Limb (tissue), 2 donors: ENCODE measurements around the gene RBM46.

ENCODE experiments used
- DNase-seq, 2 donors: peaks; one replicate each; pipeline ENCODE4 v3.0.0-alpha.2; 2016; ENCODE audit errors: extremely low spot score in 2 of 2

The RBM46 gene, protein sequence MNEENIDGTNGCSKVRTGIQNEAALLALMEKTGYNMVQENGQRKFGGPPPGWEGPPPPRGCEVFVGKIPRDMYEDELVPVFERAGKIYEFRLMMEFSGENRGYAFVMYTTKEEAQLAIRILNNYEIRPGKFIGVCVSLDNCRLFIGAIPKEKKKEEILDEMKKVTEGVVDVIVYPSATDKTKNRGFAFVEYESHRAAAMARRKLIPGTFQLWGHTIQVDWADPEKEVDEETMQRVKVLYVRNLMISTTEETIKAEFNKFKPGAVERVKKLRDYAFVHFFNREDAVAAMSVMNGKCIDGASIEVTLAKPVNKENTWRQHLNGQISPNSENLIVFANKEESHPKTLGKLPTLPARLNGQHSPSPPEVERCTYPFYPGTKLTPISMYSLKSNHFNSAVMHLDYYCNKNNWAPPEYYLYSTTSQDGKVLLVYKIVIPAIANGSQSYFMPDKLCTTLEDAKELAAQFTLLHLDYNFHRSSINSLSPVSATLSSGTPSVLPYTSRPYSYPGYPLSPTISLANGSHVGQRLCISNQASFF

GRCh38 chr4:154781126-154781982, at the start of gene RBM46:
TSS of gene RBM46 (plus strand) at chr4:154781272. CDS start at chr4:154796753, 15,481 bp downstream.
- no peak for DNase-seq

DNA sequence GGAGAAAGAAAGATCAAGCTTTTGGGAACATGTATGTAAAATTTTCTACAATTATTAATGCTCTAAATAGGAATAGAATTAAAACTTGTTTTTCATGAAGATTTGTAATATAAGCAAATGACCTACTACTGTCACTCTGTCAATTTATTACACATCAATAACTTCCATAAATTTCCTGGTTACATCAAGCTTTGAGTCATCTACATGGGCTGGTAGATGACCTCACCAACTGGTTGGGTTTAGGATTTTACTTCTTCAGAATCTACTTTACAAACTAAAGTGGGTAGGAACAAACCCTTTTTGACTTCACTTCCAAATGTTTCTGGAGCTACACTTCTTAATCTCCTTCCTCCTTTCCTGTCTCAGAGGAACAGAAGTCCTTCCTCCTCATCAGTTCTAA, 49.3 kb upstream of the RBM46 start:
- DNase-seq = no peak

DNA sequence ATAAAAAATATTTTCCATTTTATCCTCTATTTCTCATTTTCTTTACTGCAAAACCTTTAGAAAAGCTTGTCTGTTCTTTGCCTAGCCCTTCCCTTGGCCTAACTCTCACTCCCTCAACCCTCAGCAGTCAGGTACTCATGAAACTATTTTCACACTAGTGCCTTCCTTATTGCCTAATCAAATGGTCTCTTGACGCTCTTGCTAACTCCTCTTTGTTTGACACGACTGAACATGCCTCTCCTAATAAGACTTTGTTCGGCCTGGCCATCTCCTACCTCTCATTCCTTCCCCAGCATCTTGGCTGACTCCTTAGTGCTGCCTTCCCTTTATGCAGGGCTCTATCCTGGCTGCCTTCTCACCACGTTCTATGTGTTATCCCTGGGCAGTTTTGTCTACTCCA, 48.4 kb upstream of the RBM46 start:
- no peak for DNase-seq

GRCh38 chr4:154736770-154737169, 44.3 kb upstream of the RBM46 start:
- DNase-seq = no peak

GRCh38 chr4:154738426-154738825, 42.6 kb upstream of the RBM46 start:
- DNase-seq = no peak

DNA sequence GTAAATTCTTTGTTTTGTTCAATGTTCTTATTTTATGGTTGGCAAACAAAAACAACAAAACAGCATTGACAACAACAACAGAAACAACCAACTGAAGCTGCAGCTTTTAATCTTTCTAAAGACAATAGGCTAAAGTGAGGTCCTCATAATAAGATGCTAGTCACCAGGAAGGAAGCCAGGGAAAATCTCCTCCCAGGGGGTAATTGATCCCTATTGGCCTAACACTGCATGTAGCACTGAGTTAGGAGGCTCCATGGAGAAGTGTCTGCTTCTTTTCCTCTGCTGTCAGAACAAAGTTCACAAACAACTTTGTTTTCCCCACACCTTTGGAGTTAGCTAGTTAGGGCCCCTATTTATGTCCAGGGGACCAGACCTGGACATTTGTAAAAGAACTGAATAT, 42.0 kb upstream of the RBM46 start:
- DNase-seq = no peak

DNA sequence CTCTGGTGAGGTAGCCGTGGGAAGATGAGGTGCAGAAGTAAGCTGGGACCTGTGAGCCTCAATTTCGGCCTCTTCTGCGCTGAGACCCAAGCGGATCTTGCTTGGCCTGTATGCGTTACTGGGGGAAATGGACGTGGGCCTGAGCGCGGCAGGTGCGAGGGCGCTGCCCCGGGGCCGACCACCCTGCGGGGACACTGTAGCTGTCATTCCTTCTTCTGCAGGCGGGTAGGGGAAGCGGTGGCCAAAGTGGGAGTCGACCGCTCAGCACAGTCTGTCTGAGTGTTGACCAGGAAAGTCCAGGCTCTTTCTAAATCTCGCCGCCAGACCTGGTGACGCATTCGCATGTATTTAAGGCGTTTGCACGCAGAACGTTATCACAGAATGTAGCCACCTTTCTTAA, 40.6 kb upstream of the RBM46 start:
- no peak for DNase-seq

GRCh38 chr4:154741131-154741665, 39.9 kb upstream of the RBM46 start:
- peak in 1 of 2 donors; percentile 29 for DNase-seq

- DNase-seq = peak in 1 of 2 donors; percentile 51
Measured at GRCh38 chr4:154741922-154742850, 38.9 kb upstream of the RBM46 start.

- peak in 1 of 2 donors; percentile 71 for DNase-seq
Measured at GRCh38 chr4:154743683-154744340, 37.3 kb upstream of the RBM46 start, which contains the start of gene LRAT. TSS of gene LRAT (plus strand) at chr4:154744000. CDS start at chr4:154744327, 327 bp downstream.

DNA sequence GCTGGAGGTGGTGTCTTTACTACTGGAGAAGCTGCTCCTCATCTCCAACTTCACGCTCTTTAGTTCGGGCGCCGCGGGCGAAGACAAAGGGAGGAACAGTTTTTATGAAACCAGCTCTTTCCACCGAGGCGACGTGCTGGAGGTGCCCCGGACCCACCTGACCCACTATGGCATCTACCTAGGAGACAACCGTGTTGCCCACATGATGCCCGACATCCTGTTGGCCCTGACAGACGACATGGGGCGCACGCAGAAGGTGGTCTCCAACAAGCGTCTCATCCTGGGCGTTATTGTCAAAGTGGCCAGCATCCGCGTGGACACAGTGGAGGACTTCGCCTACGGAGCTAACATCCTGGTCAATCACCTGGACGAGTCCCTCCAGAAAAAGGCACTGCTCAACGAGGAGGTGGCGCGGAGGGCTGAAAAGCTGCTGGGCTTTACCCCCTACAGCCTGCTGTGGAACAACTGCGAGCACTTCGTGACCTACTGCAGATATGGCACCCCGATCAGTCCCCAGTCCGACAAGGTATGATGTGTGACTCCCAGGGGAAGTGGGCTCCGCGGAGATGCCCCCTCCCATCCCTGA, 36.6 kb upstream of the RBM46 start:
- peak in 1 of 2 donors; percentile 27 for DNase-seq

GRCh38 chr4:154757713-154758112, 23.4 kb upstream of the RBM46 start:
- DNase-seq = no peak

GRCh38 chr4:154760895-154761294, 20.2 kb upstream of the RBM46 start:
- DNase-seq = no peak

- no peak for DNase-seq
Measured at GRCh38 chr4:154778264-154778663, 2.8 kb upstream of the RBM46 start.

DNA sequence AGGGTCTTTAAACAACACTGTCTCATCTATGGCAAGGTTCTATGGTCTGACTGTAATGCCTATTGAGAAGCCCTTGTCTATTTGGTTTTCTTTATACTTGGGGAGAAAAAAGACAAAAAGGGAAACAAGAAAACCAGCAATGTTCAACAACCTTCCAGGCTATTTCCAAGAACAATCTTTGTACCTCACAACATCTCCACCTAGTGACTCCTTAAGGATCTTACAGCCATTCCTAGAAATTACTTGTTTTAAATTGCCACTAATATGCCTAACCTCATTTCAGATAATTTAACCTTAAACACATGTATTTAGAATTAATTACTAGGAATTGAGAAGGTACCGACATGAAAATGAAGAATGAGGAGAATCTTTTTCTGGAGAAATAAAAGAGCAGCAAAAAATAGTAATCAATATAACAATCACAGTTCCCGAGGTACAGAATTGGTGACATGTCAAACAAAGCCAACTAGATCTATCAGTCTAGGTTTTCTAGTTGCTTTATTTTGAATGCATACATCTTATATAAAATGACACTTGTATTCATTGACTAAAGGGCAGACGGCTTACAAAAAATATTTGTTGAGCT, 1.6 kb upstream of the RBM46 start:
- peak in 1 of 2 donors; percentile 49 for DNase-seq

DNA sequence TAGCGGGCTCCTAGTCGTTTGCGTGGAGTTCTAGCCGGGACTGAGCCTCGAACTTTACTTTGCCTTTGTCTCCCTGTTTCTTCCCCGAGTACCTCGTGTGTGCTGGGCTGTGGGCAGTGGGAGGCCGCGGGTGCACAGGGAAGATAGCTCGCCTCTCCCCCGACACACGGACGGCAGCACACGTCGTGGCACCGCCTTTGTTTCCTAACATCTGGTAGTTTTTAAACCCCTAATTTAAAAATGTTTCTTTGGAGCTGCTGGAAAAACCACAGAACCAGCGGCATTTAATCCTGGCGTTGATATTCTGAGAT, 866 bp downstream of the RBM46 start:
- DNase-seq = no peak

DNA sequence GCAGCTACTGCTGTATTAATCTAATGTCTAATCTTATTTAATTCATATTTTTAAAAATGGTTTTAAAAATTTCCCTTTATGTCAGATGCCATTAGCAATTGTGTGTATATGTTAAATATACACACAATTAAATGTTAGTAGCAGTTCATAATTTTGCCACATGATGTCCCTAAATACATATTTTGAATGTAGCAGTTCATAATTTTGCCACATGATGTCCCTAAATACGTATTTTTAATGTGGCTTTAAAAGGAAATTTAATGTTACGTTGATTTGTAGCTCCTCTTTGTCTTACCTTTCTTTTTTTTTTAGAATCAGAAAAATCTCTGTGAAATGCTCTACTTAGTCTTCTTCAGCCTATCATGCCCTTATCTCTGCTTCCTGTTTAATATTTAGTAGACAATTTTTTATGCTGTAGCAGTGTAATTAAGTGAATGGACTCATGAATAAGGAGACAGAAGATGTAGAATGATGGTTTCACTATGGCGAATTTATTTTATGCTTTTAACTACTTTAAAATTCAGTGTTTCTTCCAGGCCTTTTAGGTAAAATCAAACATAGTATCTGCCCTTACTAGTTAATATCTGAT, 26.1 kb downstream of the RBM46 start:
- peak in 1 of 2 donors; percentile 51 for DNase-seq

DNA sequence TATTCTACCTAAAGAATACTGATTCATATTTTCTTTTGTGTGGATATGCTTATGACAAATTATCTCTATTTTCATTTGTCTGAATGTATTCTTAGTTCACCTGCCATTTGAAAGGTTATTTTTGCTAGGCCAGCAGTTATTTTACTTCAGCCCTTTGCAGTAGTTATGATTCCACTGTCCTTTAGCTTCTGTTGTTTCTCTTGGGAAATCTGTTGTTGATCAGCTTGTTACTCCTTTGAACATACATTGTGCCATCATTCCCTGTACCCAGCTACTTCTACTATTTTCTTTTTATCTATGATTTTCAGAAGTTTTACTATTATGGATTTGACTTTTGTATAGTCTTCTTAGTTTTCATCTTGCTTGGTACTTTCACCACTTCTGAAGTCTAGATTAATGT, 37.2 kb downstream of the RBM46 start:
- DNase-seq = no peak

DNA sequence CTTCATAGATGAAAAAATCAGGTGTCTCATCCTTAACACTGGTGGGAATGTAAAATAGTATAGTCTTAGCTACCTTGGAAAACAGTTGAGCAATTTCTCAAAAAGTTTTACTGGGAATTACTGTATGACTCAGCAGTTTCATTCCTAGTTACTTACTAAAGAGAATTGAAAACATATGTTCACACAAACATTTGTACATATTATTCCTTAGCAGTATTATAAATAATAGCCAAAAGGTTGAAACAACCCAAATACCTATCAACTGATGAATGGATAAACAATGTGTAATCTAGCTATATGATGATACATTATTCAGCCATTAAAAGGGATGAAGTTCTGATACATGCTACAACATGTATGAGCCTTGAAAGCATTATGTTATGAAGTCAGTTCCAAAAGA, 41.7 kb downstream of the RBM46 start:
- DNase-seq = no peak
